NCI-H2171 treated with DMSO at 0.1 percent for 48 hours (cell line): ENCODE data around the gene NCF1.
"Not testable (repeated sequence)": the region's sequence is repeated elsewhere in the genome, so short reads cannot be mapped to it uniquely, and the experiment has no call there.

Experiments
- DNase-seq: peaks from one replicate; lab custom pipeline; 2025; lab: John Stamatoyannopoulos, UW

Gene NCF1

DNA sequence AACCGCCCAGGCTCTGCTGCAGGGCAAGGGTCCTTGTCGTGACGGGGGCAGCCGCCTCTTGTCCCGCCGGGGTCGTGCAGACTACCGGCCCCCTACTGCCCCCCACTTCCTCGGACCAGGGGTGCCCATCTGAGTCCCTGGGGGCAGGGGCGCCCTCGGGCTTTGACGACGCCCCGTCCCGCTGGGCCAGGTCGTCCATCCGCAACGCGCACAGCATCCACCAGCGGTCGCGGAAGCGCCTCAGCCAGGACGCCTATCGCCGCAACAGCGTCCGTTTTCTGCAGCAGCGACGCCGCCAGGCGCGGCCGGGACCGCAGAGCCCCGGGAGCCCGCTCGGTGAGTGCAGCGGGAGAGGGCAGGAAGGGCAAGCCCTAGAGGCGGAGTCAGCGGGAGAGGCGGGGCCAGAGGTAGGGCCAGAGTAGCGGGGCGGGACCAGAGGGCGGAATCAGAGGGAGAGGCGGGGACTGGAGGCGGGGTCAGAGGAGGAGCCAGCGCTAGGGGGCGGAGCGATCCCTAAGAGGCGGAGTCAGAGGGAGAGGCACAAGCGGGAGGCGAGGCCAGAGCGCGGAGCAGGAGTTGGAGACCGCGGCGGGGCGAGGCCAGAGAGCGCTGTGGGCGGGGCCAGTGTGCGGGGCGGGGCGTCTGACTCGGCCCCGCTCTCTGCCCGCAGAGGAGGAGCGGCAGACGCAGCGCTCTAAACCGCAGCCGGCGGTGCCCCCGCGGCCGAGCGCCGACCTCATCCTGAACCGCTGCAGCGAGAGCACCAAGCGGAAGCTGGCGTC, 14.7 kb downstream of the NCF1 start:
- DNase-seq = peak; percentile 78

DNA sequence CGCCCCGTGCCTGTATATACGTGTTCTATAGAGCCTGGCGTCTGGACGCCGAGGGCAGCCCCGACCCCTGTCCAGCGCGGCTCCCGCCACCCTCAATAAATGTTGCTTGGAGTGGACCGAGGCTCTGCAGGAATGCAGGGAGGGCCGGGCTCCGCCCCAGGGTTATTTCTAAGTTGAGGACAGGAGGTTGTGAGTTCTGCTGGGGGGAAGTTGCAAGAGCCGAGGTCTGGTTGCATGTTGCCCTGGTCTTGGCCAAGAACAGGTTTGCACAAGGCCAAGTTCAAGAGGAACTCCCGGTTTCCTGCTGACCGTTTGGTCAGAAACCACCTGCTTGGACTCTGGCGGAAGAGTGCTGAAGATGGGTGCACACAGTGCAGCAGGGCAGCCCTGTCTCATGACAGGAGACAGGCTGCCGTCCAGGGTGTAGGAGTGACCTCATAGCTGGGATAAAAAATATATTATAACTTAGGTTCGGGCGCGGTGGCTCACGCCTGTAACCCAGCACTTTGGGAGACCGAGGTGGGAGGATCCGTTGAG, 15.5 kb downstream of the NCF1 start:
- DNase-seq = not testable (repeated sequence)

DNA sequence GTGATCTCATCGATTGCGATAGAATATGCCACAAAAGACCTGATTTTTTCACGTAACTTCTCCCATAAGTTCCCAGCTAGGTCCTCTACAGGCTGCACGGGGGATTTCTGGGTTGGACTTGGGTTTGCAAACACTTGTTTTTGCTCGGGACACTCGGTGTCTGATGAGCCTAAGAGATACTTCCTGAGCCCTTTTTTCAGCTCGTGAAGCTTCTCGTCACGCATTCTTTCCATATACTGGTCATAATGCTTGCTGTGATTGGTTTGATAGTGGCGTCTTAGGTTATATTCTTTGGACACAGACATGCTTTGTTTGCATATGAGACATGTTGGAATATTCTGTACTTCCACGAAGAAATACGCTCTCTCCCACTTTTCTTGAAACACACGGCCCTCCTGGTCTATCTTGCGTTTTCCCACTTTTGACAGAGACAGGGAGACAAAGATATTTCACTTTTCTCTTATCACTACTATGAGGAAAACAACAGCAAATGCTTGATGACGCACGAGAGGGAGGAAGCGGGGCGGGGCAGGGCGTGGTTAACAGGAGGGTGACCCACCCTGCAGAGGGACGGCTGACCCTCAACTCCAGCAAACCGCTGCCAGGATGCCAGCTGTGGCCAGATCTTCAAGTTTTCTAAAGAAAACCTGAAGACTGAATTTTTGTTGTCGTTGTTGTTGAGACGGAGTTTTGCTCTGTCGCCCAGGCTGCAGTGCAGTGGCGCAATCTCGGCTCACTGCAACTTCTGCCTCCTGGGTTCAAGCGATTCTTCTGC, 24.2 kb downstream of the NCF1 start:
- DNase-seq = not testable (repeated sequence)

GRCh38 chr7:74798644-74799043, 24.8 kb downstream of the NCF1 start:
- not testable (repeated sequence) for DNase-seq

DNA sequence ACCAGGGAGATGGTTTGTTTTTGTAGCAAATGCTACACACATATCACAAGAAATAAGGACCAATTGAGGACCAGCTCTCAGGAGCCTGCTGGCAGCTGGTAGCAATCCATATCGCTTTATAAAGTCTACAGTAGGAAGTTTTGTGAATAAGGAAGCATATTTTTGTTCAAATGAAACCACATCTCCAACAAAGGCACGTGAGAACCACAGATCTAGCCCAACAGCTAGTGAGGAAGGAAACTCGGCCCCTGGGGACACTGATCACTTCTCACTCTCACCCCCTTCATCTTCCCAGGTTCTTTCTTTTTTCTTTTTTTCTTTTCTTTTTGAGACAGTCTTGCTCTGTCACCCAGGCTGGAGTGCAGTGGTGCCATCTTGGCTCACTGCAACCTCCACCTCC, 42.1 kb downstream of the NCF1 start:
- not testable (repeated sequence) for DNase-seq

DNA sequence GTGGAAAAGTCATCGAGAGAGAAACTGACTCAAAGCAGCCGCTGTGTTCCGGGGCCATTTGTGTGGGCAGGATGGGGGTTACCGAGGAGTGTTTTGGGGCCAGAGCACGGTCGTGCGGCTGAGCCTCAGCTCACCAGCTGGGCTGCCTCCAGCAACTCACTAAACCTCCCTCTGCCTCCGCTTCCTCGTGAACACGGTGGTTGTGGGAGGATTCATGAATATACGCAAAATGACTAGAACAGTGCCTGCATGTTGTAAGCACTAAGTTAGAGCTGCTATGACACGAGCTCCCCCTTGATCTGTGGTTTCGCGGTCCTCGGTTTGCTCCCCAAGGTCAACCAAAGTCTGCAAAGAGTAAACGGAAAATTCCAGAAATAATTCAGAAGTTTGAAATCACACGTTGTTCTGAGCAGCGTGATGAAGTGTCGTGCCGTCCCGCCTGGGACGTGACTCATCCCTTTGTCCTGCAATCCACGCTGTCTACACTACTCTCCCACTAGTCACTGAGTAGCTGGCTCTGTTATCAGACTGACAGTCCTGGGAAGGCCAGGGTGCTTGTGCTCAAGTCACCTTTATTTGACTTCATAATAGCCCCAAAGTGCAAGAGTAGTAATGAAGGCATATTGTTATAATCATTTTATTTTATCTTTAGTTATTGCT, 46.5 kb downstream of the NCF1 start:
- DNase-seq = not testable (repeated sequence)

GRCh38 chr7:74821259-74821658, 47.4 kb downstream of the NCF1 start:
- not testable (repeated sequence) for DNase-seq

GRCh38 chr7:74829959-74830358, 56.1 kb downstream of the NCF1 start:
- DNase-seq = not testable (repeated sequence)

DNA sequence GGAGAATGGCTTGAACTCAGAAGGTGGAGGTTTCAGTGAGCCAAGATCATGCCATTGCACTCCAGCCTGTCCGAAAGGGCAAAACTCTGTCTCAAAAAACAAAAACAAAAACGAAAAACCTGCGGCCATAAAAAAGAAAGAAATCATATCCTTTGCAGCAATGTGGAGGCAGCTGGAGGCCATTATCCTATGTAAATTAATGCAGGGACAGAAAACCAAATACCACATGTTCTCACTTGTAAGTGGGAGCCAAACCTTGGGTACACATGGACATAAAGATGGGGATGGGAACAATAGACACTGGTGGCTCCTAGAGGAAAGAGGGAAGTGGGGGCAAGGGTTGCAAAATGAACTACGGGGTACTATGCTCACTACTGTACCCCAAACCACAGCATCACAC, 56.6 kb downstream of the NCF1 start:
- DNase-seq = not testable (repeated sequence)
